Measurements from ENCODE around the gene BAG5. TPM values are rescaled to one million over a fixed set of nuclear protein-coding genes. Genes with fewer than 3 reads are reported as not detected.

Gene BAG5
- total and polyA plus RNA-seq, 2 of the 4 experiments (the other 2 are of a cell fraction): 6.7 to 22.2 TPM

GRCh38 chr14:103581954-103582703 lies 19.7 kb upstream of the BAG5 start:
- H3K56ac ChIP-seq (ENCODE audit: extremely low read depth, insufficient read depth, low read length): no peak overlapping the region
- intact Hi-C loops (cut with micrococcal nuclease): no loop called here
- H3K36me3 ChIP-seq (ENCODE audit: control insufficient read depth, insufficient read depth, low read length): peaks cover 24% of the 10 kb centered on the region
- H4K5ac ChIP-seq (ENCODE audit: low read depth, low read length): no peak overlapping the region
- H2BK120ac ChIP-seq (ENCODE audit: low read depth, low read length): no peak overlapping the region
- H3K27ac ChIP-seq (ENCODE audit: insufficient read depth, low read length): no peak overlapping the region
- H3K4me2 ChIP-seq (ENCODE audit: low read depth, low read length): no peak overlapping the region
- dilution Hi-C loops (cut with HindIII; ENCODE audit: low sequenced_read_pairs, unreplicated experiment): no loop called here
- H2AK9ac ChIP-seq (replicated peaks; ENCODE audit: low read depth, low read length, poor library complexity): no peak overlapping the region
- H3K27me3 ChIP-seq (ENCODE audit: control insufficient read depth, insufficient read depth, low read length): no peaks in the 10 kb centered on the region
- TF ChIP-seq NFE2L2 (IDR thresholded peaks at IDR 0.05; ENCODE audit: low read depth, low read length): no peak
- no peak for TF ChIP-seq RFX5 (IDR thresholded peaks at IDR 0.05; ENCODE audit: low read depth, low read length)
- TF ChIP-seq USF2 (IDR thresholded peaks at IDR 0.05; ENCODE audit: low read depth, low read length): no peak
- TF ChIP-seq RAD21 (IDR thresholded peaks at IDR 0.05; ENCODE audit: low read length): no peak
- no peak for TF ChIP-seq BHLHE40 (IDR thresholded peaks at IDR 0.05; ENCODE audit: low read depth, low read length)
- TF ChIP-seq CTCF (conservative IDR thresholded peaks at IDR 0.05; ENCODE audit: low read depth, low read length): no peak
- TF ChIP-seq MXI1 (IDR thresholded peaks at IDR 0.05; ENCODE audit: borderline replicate concordance, low read depth, low read length): no peak
- no peak for TF ChIP-seq CEBPB (IDR thresholded peaks at IDR 0.05; ENCODE audit: low read depth, low read length)
- TF ChIP-seq ELK1 (IDR thresholded peaks at IDR 0.05; ENCODE audit: borderline replicate concordance, low read depth, low read length): no peak
- TF ChIP-seq MAFK (IDR thresholded peaks at IDR 0.05; ENCODE audit: low read depth, low read length): no peak
- TF ChIP-seq SMC3 (IDR thresholded peaks at IDR 0.05; ENCODE audit: low read depth, low read length): no peak
- TF ChIP-seq MAZ (IDR thresholded peaks at IDR 0.05; ENCODE audit: borderline replicate concordance, low read depth, low read length): no peak
- no peak for TF ChIP-seq POLR2A (IDR thresholded peaks at IDR 0.05; ENCODE audit: low read depth, low read length)
- no peak for TF ChIP-seq CHD1 (IDR thresholded peaks at IDR 0.05; ENCODE audit: low read depth, low read length)
- TF ChIP-seq FOS (IDR thresholded peaks at IDR 0.05; ENCODE audit: low read depth, low read length): no peak
- no peak for ATAC-seq (ENCODE audit: low read depth)
- in situ Hi-C loops (cut with MboI; ENCODE audit: low sequenced_read_pairs): no loop called here
- no peak overlapping the region for H2BK15ac ChIP-seq (ENCODE audit: low read depth, low read length)
- no peak overlapping the region for H3K23ac ChIP-seq (ENCODE audit: low read depth, low read length)
- H4K20me1 ChIP-seq (ENCODE audit: insufficient read depth, low read length): peaks cover 16% of the 10 kb centered on the region
- no peak overlapping the region for H4K8ac ChIP-seq (ENCODE audit: low read depth in 2 of 2, low read length in 2 of 2)
- H2AFZ ChIP-seq (replicated peaks; ENCODE audit: low read length, poor library complexity): no peak overlapping the region
- no peak overlapping the region for H2BK20ac ChIP-seq (ENCODE audit: low read depth, low read length)
- H3K79me1 ChIP-seq (ENCODE audit: low read depth in 1 of 2, low read length in 2 of 2): peaks cover 23 to 46% of the 10 kb centered on the region in 2 experiments
- ChIA-PET POLR2A (ENCODE audit: unreplicated experiment) (interaction anchor here (0.6 kb wide), 1 partner anchor 130 kb away, joined by 3 read pairs; no protein-coding TSS in a partner anchor), CTCF (no interaction called here)
- WGBS, 2 experiments (ENCODE audit: extremely low coverage in 2 of 2, insufficient read length in 1 of 2): 98% methylated on average over 6 of the region's 26 CpGs; no CpG with 5 or more reads in 1 of the 2 experiments
- no peak overlapping the region for H3K9ac ChIP-seq (ENCODE audit: low read depth, low read length)
- no peak overlapping the region for H2AK5ac ChIP-seq (ENCODE audit: low read depth, low read length)
- no peak overlapping the region for H3K4me3 ChIP-seq (ENCODE audit: insufficient read depth, low read depth, low read length)
- DNase-seq: no peak
- no TSS peak for BruUV-seq (replicated peaks)
- peaks cover 13% of the 10 kb centered on the region; the same call in 1 of the 2 replicates for H3K9me1 ChIP-seq (ENCODE audit: insufficient read depth, low read length)
- H3K9me3 ChIP-seq (ENCODE audit: control insufficient read depth, insufficient read depth, low read length): no peaks in the 10 kb centered on the region
- H4K91ac ChIP-seq (ENCODE audit: insufficient read depth, low read depth, low read length): no peak overlapping the region
- peaks cover 9% of the 10 kb centered on the region for H3K4me1 ChIP-seq (ENCODE audit: control insufficient read depth, insufficient read depth, low read length)
- no peak overlapping the region for H3K4ac ChIP-seq (ENCODE audit: low read depth, low read length)
- no peak overlapping the region for H3K14ac ChIP-seq (replicated peaks; ENCODE audit: low read depth, low read length)
- no peak overlapping the region for H3K18ac ChIP-seq (ENCODE audit: low read depth, low read length)
- no peak overlapping the region for H2BK5ac ChIP-seq (ENCODE audit: low read depth, low read length, poor library complexity, severe bottlenecking)
